ENCODE data around the gene NLRP1.

GRCh38 chr17:5514976-5515375 is 69.3 kb downstream of the NLRP1 start:
- no peak for TF ChIP-seq CTCF (IDR thresholded peaks at IDR 0.05; ENCODE audit: insufficient read depth, low read depth, low read length)
- TF ChIP-seq EZH2 (IDR thresholded peaks at IDR 0.05; ENCODE audit: insufficient read depth, low read length): no peak

Data from astrocyte (in vitro differentiated cells and primary cell).